Body of pancreas (tissue), 4 donors: ENCODE results near the gene LRG1.

ENCODE experiments used
- CTCF ChIP-seq, 7 experiments: fragments of 450-650 bp in 4 of 7; fragments of 200-600 bp in 3 of 7; sonication (generic) in 3 of 7; IDR thresholded peaks; one replicate each; pipeline ENCODE4 v1.5.1; 2016 to 2019; ENCODE audit warnings: antibody characterized with exemption in 7 of 7
- POLR2A ChIP-seq, 3 donors: fragments of 450-650 bp; IDR thresholded peaks; one replicate each; pipeline ENCODE4 v1.6.1; 2016; ENCODE audit warnings: antibody characterized with exemption in 3 of 3, mild to moderate bottlenecking in 2 of 3

DNA sequence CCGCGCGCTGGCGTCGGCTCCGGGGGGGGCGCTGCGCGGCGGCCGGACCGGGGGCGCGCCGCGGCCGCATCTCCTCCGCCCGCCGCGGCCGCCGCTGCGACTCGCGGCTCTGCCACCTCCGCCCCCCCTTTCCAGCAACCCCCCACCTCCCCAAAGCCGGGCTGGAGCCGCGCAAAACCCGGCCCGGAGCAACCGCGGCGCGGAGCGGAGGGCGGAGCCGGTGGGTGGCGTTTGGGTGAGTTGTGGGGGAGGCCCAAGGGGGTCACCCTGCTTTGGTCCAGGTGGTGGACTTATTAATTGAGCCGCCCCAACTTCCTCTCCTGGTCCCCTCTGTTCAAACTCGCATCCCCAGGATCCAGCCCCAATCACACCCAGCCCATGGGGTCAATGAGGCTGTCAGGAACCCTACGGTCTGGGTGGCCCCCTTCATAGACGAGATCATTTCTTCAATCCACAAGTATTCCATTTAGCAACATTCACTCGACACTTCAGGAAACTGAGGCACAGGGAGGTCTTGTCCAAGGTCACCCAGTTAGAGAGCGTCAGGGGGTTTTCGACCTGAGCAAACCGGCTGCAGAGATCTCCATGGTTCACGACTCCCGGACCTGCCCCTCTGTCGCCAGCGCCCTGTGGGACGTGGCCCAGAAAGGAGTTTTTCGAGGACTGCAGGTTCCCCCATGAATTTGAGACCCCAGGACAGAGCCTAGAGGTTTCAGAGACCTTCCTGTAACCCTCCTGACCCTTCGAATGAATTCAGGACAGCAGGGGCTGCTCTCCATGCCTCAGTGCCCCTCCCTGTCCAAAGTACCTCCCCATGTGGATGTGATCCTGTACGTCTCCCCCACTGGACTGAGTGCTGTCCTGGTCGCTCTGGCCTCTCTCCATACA, 42.1 kb upstream of the LRG1 start:
- TF ChIP-seq POLR2A (IDR thresholded peaks at IDR 0.05) (no peak), CTCF (IDR thresholded peaks at IDR 0.05) (no peak)
